Measurements from ENCODE around the gene ZNF280D. TPM values are rescaled to one million over a fixed set of nuclear protein-coding genes. Genes with fewer than 3 reads are reported as not detected.

Gene ZNF280D
- polyA plus RNA-seq, 2 of the 4 experiments (the other 2 are of a cell fraction), result 13.4 to 21.8 TPM

DNA sequence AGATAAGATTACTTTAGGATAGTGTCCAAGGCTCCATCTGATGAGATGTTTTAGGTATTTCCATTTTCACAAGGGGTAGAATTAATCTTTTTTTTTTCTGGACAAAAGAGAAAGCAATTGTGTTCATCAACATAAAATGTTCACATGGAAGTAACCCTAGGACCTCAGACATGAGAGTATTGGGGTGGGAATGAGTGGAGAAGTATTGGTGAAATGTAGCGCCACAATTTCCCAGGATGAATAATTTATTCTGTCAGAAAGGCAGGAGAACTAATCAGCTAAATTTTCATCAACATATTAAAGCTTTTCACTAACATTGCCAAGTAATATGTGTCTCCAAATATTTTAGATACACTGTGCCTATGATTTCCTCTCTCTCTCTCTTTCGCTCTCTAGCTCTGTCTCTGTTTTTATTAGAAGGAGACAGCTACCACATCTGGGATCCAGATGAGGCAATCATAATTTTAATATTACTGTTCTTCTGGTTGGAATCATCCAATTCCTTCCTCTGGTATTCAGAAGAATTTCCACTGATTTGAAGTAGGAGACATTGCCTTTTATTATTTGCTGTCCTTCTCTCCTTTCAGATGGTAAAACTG lies 21.6 kb upstream of the ZNF280D start:
- no peak overlapping the region for H3K4me2 ChIP-seq
- DNase-seq (ENCODE audit: low read depth in 1 of 2, low spot score in 1 of 2), result no peak
- H3K4me3 ChIP-seq, result no peak overlapping the region
- 88% methylated on average over 2 of the region's 2 CpGs for WGBS (ENCODE audit: missing lambda C conversion rate)
- H3K27ac ChIP-seq, result no peak overlapping the region
- no peak for ATAC-seq
- no peaks in the 10 kb centered on the region for H3K4me1 ChIP-seq
- ChIA-PET CTCF (interaction anchor here (1.0 kb wide), 1 partner anchor 554 kb away, joined by 3 read pairs; no protein-coding TSS in a partner anchor), POLR2A (no interaction called here)
- H3K9me3 ChIP-seq, result no peaks in the 10 kb centered on the region
- FAIRE-seq, result no peak
- TF ChIP-seq CHD4 (IDR thresholded peaks at IDR 0.05; ENCODE audit: borderline replicate concordance) (no peak), ZFP36 (IDR thresholded peaks at IDR 0.05; ENCODE audit: borderline replicate concordance, partially characterized antibody) (no peak), PHF8 (IDR thresholded peaks at IDR 0.05; ENCODE audit: borderline replicate concordance, low read depth) (no peak)

DNA sequence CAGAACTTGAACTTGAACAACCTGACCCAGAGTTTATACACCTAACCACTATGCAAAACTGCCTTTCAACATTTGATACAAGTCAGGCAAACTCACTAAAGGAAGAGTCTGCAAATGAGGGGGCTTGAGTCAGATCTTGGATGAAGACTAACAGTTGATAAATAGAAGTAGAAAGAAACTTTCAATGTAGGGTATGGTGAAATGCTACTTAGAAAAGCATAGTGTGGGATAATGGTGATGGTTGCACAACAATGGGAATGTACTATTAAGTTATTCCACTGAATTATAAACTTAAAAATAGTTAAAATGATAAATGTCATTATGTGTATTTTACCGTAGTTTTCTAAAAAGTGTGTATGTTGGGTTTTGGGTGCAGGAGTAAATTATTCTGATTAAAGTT lies 19.7 kb upstream of the ZNF280D start:
- no peaks in the 10 kb centered on the region for H3K4me1 ChIP-seq
- ChIA-PET POLR2A (interaction anchor here (1.4 kb wide), 1 partner anchor 20 kb away, joined by 4 read pairs; the partner anchor contains the start of gene ZNF280D), CTCF (interaction anchor here (2.1 kb wide), 1 partner anchor 12 kb away, joined by 8 read pairs; no protein-coding TSS in a partner anchor)
- ATAC-seq (no peak), DNase-seq (ENCODE audit: low read depth in 1 of 2, low spot score in 1 of 2) (no peak), FAIRE-seq (no peak)
- 90% methylated on average over 1 of the region's 1 CpG for WGBS (ENCODE audit: missing lambda C conversion rate)
- TF ChIP-seq CHD4 (IDR thresholded peaks at IDR 0.05; ENCODE audit: borderline replicate concordance) (no peak), CBX8 (IDR thresholded peaks at IDR 0.05) (no peak), CHD2 (IDR thresholded peaks at IDR 0.05; ENCODE audit: low read length, partially characterized antibody) (no peak), KDM5A (IDR thresholded peaks at IDR 0.05) (no peak), HDAC2 (IDR thresholded peaks at IDR 0.05) (no peak), NPAS2 (CRISPR knock-in tag; IDR thresholded peaks at IDR 0.05; ENCODE audit: borderline replicate concordance) (no peak), NR3C1 (IDR thresholded peaks at IDR 0.05) (no peak)
- TF ChIP-seq, protein P1, sequence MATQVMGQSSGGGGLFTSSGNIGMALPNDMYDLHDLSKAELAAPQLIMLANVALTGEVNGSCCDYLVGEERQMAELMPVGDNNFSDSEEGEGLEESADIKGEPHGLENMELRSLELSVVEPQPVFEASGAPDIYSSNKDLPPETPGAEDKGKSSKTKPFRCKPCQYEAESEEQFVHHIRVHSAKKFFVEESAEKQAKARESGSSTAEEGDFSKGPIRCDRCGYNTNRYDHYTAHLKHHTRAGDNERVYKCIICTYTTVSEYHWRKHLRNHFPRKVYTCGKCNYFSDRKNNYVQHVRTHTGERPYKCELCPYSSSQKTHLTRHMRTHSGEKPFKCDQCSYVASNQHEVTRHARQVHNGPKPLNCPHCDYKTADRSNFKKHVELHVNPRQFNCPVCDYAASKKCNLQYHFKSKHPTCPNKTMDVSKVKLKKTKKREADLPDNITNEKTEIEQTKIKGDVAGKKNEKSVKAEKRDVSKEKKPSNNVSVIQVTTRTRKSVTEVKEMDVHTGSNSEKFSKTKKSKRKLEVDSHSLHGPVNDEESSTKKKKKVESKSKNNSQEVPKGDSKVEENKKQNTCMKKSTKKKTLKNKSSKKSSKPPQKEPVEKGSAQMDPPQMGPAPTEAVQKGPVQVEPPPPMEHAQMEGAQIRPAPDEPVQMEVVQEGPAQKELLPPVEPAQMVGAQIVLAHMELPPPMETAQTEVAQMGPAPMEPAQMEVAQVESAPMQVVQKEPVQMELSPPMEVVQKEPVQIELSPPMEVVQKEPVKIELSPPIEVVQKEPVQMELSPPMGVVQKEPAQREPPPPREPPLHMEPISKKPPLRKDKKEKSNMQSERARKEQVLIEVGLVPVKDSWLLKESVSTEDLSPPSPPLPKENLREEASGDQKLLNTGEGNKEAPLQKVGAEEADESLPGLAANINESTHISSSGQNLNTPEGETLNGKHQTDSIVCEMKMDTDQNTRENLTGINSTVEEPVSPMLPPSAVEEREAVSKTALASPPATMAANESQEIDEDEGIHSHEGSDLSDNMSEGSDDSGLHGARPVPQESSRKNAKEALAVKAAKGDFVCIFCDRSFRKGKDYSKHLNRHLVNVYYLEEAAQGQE (IDR thresholded peaks at IDR 0.05), result no peak
- no peak overlapping the region for H3K4me2 ChIP-seq
- no peak overlapping the region for H3K4me3 ChIP-seq
- H3K27ac ChIP-seq, result no peak overlapping the region
- no peaks in the 10 kb centered on the region for H3K9me3 ChIP-seq

DNA sequence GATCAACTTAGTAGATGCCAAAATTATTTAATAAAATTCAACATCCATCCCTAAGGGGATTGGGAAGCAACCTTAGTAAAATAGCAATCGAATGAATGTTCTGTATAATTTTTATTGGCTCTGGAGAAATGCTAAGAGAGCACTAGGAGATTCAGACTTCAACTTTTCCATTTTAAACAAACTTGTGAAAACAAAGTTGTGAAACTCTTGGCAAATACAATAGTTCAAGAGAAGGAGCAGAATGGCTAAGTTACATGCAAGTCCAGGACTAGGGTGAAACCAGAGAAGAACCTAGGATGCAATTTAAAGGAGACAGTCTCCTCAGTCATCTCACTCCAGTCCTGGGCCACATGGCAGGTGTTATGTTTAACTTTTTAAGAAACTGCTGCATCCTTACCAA lies 16.7 kb upstream of the ZNF280D start:
- CTCF ChIA-PET, result interaction anchor here (1.0 to 1.1 kb wide), 2 partner anchors 9 to 120 kb away, joined by 3 read pairs; no protein-coding TSS in a partner anchor
- H3K9me3 ChIP-seq, result no peaks in the 10 kb centered on the region

More for the DNA sequence above, 16.7 kb upstream of the ZNF280D start:
- H3K4me3 ChIP-seq, result no peak overlapping the region
- H3K4me1 ChIP-seq, result peaks cover 5% of the 10 kb centered on the region; the same call in 1 of the 3 replicates
- DNase-seq (ENCODE audit: low read depth in 1 of 2, low spot score in 1 of 2), result no peak
- POLR2A ChIA-PET, result no interaction called here
- no peak for TF ChIP-seq EP300 (IDR thresholded peaks at IDR 0.05)
- no peak for TF ChIP-seq NR3C1 (IDR thresholded peaks at IDR 0.05)
- TF ChIP-seq FOSL2 (IDR thresholded peaks at IDR 0.05), result no peak
- no peak for TF ChIP-seq FOSL2 (CRISPR knock-in tag; IDR thresholded peaks at IDR 0.05)
- no peak for TF ChIP-seq SREBF2 (IDR thresholded peaks at IDR 0.05)
- no peak for TF ChIP-seq HOXB13 (CRISPR knock-in tag; IDR thresholded peaks at IDR 0.05; ENCODE audit: low read depth)
- no peak for TF ChIP-seq NFE2L2 (conservative IDR thresholded peaks at IDR 0.05; ENCODE audit: low read length)
- no peak for TF ChIP-seq BHLHE40 (IDR thresholded peaks at IDR 0.05; ENCODE audit: low read depth, low read length)
- no peak for TF ChIP-seq MYC (IDR thresholded peaks at IDR 0.05; ENCODE audit: borderline replicate concordance, low read length)
- TF ChIP-seq, protein P2, sequence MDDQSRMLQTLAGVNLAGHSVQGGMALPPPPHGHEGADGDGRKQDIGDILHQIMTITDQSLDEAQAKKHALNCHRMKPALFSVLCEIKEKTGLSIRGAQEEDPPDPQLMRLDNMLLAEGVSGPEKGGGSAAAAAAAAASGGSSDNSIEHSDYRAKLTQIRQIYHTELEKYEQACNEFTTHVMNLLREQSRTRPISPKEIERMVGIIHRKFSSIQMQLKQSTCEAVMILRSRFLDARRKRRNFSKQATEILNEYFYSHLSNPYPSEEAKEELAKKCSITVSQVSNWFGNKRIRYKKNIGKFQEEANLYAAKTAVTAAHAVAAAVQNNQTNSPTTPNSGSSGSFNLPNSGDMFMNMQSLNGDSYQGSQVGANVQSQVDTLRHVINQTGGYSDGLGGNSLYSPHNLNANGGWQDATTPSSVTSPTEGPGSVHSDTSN (IDR thresholded peaks at IDR 0.05), result no peak
- no peak for TF ChIP-seq RCOR1 (IDR thresholded peaks at IDR 0.05; ENCODE audit: low read depth, low read length)
- no peak for TF ChIP-seq EHF (CRISPR knock-in tag; IDR thresholded peaks at IDR 0.05)
- TF ChIP-seq, protein P3, sequence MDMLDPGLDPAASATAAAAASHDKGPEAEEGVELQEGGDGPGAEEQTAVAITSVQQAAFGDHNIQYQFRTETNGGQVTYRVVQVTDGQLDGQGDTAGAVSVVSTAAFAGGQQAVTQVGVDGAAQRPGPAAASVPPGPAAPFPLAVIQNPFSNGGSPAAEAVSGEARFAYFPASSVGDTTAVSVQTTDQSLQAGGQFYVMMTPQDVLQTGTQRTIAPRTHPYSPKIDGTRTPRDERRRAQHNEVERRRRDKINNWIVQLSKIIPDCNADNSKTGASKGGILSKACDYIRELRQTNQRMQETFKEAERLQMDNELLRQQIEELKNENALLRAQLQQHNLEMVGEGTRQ (IDR thresholded peaks at IDR 0.05), result no peak
- FAIRE-seq, result no peak
- no peak for ATAC-seq
- H3K4me2 ChIP-seq, result no peak overlapping the region
- WGBS (ENCODE audit: missing lambda C conversion rate), result 38% methylated on average over 1 of the region's 1 CpG
- H3K27ac ChIP-seq, result no peak overlapping the region
